GM23248 (cell line): ENCODE data around the gene JAML.

Experiments
- EZH2 ChIP-seq: fragments of 200-600 bp; sonication (generic); IDR thresholded peaks from 2 replicates; pipeline ENCODE4 v1.6.1; 2018; ENCODE audit warnings: antibody characterized with exemption, mild to moderate bottlenecking; ENCODE audit not compliant: insufficient read depth, poor library complexity, severe bottlenecking
- EZH2phosphoT487 ChIP-seq: fragments of 200-600 bp; sonication (generic); IDR thresholded peaks from 2 replicates; pipeline ENCODE4 v1.6.1; 2018; ENCODE audit warnings: antibody characterized with exemption, moderate library complexity, mild to moderate bottlenecking, low read depth; ENCODE audit not compliant: insufficient read depth

GRCh38 chr11:118212781-118213191 lies 12.0 kb downstream of the JAML start:
- TF ChIP-seq EZH2 (no peak), EZH2phosphoT487 (no peak)
